ENCODE measurements around the gene C11orf91.
A peak's percentile ranks its signal among the peaks of the same experiment; 100 is the strongest.
"Not testable (repeated sequence)": the region's sequence is repeated elsewhere in the genome, so short reads cannot be mapped to it uniquely, and the experiment has no call there.

C11orf91 gene

GRCh38 chr11:33696931-33697638, 3.5 kb downstream of the C11orf91 start:
- no peak for DNase-seq (ENCODE audit: low spot score)

GRCh38 chr11:33696411-33696810, 4.2 kb downstream of the C11orf91 start:
- DNase-seq (ENCODE audit: low spot score): no peak

GRCh38 chr11:33695051-33695566, 5.5 kb downstream of the C11orf91 start:
- no peak for DNase-seq (ENCODE audit: low spot score)

GRCh38 chr11:33694346-33695050, 6.1 kb downstream of the C11orf91 start:
- no peak for DNase-seq (ENCODE audit: low spot score)

GRCh38 chr11:33692541-33692940, 8.1 kb downstream of the C11orf91 start:
- no peak for DNase-seq (ENCODE audit: low spot score)

- DNase-seq (ENCODE audit: low spot score): peak; percentile 43
Measured at GRCh38 chr11:33692013-33692504, 8.6 kb downstream of the C11orf91 start.

GRCh38 chr11:33691066-33691864, 9.4 kb downstream of the C11orf91 start:
- no peak for DNase-seq (ENCODE audit: low spot score)

GRCh38 chr11:33690290-33691065, 10.1 kb downstream of the C11orf91 start:
- DNase-seq (ENCODE audit: low spot score): no peak

GRCh38 chr11:33689501-33689900, 11.1 kb downstream of the C11orf91 start:
- no peak for DNase-seq (ENCODE audit: low spot score)

GRCh38 chr11:33689085-33689484, 11.5 kb downstream of the C11orf91 start:
- no peak for DNase-seq (ENCODE audit: low spot score)

GRCh38 chr11:33687733-33688479, 12.7 kb downstream of the C11orf91 start:
- DNase-seq (ENCODE audit: low spot score): peak; percentile 88

- DNase-seq (ENCODE audit: low spot score): no peak
Measured at GRCh38 chr11:33685082-33685481, 15.5 kb downstream of the C11orf91 start.

GRCh38 chr11:33684003-33684706, 16.5 kb downstream of the C11orf91 start:
- DNase-seq (ENCODE audit: low spot score): no peak

GRCh38 chr11:33682446-33682845, 18.2 kb downstream of the C11orf91 start:
- no peak for DNase-seq (ENCODE audit: low spot score)

- DNase-seq (ENCODE audit: low spot score): no peak
Measured at GRCh38 chr11:33682019-33682418, 18.6 kb downstream of the C11orf91 start.

- DNase-seq (ENCODE audit: low spot score): not testable (repeated sequence)
Measured at GRCh38 chr11:33678616-33679015, 22.0 kb downstream of the C11orf91 start.

- DNase-seq (ENCODE audit: low spot score): no peak
Measured at GRCh38 chr11:33674035-33674814, 26.4 kb downstream of the C11orf91 start.

- DNase-seq (ENCODE audit: low spot score): no peak
Measured at GRCh38 chr11:33672273-33672672, 28.4 kb downstream of the C11orf91 start.

GRCh38 chr11:33670250-33671011, 30.2 kb downstream of the C11orf91 start:
- DNase-seq (ENCODE audit: low spot score): no peak
